Measurements from ENCODE around the gene ITGA7. TPM values are rescaled to one million over a fixed set of nuclear protein-coding genes. Genes with fewer than 3 reads are reported as not detected.

Gene ITGA7
- total RNA-seq, 1 experiment from 2014 or later, result 2.1 TPM

- Mint-ChIP-seq H3K27me3 (ENCODE audit: insufficient read depth, unreplicated experiment) (no peaks in the 10 kb centered on the region), H3K9me3 (ENCODE audit: unreplicated experiment) (no peaks in the 10 kb centered on the region), H3K4me1 (ENCODE audit: insufficient read depth, unreplicated experiment) (peaks cover 5% of the 10 kb centered on the region), H3K4me3 (ENCODE audit: unreplicated experiment) (no peak overlapping the region), H3K27ac (ENCODE audit: low read depth, unreplicated experiment) (no peak overlapping the region), H3K36me3 (ENCODE audit: insufficient read depth, unreplicated experiment) (no peaks in the 10 kb centered on the region)
- no TSS peak for BruUV-seq (replicated peaks)
- CTCF ChIA-PET, result interaction anchor here (0.6 to 1.3 kb wide), 2 partner anchors 42 to 45 kb away, joined by 3 to 7 read pairs; partner anchors contain the start of gene RDH5
- TF ChIP-seq CTCF (IDR thresholded peaks at IDR 0.05; ENCODE audit: unreplicated experiment), result no peak
- POLR2A ChIA-PET, result no interaction called here
- DNase-seq (ENCODE audit: unreplicated experiment), result peak; percentile 21
- intact Hi-C loops (cut with micrococcal nuclease), result no loop called here
These were observed 32.0 kb downstream of the ITGA7 start for GRCh38 chr12:55675666-55676065.

- no peaks in the 10 kb centered on the region for H3K27me3 Mint-ChIP-seq (ENCODE audit: insufficient read depth, unreplicated experiment)
- no peak for DNase-seq (ENCODE audit: unreplicated experiment)
- no TSS peak for BruUV-seq (replicated peaks)
- H3K27ac Mint-ChIP-seq (ENCODE audit: low read depth, unreplicated experiment), result no peak overlapping the region
- no peaks in the 10 kb centered on the region for H3K9me3 Mint-ChIP-seq (ENCODE audit: unreplicated experiment)
- H3K4me1 Mint-ChIP-seq (ENCODE audit: insufficient read depth, unreplicated experiment), result peaks cover 5% of the 10 kb centered on the region
- H3K36me3 Mint-ChIP-seq (ENCODE audit: insufficient read depth, unreplicated experiment), result no peaks in the 10 kb centered on the region
- intact Hi-C loops (cut with micrococcal nuclease), result no loop called here
- POLR2A ChIA-PET, result no interaction called here
- no peak for TF ChIP-seq CTCF (IDR thresholded peaks at IDR 0.05; ENCODE audit: unreplicated experiment)
- CTCF ChIA-PET, result interaction anchor here (1.5 kb wide), 1 partner anchor 9 kb away, joined by 4 read pairs; no protein-coding TSS in a partner anchor
- H3K4me3 Mint-ChIP-seq (ENCODE audit: unreplicated experiment), result no peak overlapping the region
These were observed 34.1 kb downstream of the ITGA7 start for GRCh38 chr12:55673638-55674037.

GRCh38 chr12:55671746-55672145 lies 36.0 kb downstream of the ITGA7 start:
- H3K27me3 Mint-ChIP-seq (ENCODE audit: insufficient read depth, unreplicated experiment), result no peaks in the 10 kb centered on the region
- ChIA-PET POLR2A (no interaction called here), CTCF (interaction anchor here (1.3 kb wide), 1 partner anchor 20 kb away, joined by 4 read pairs; no protein-coding TSS in a partner anchor)
- H3K36me3 Mint-ChIP-seq (ENCODE audit: insufficient read depth, unreplicated experiment), result no peaks in the 10 kb centered on the region
- peaks cover 5% of the 10 kb centered on the region for H3K4me1 Mint-ChIP-seq (ENCODE audit: insufficient read depth, unreplicated experiment)
- DNase-seq (ENCODE audit: unreplicated experiment), result no peak
- TF ChIP-seq CTCF (IDR thresholded peaks at IDR 0.05; ENCODE audit: unreplicated experiment), result no peak
- H3K27ac Mint-ChIP-seq (ENCODE audit: low read depth, unreplicated experiment), result no peak overlapping the region
- H3K9me3 Mint-ChIP-seq (ENCODE audit: unreplicated experiment), result no peaks in the 10 kb centered on the region
- intact Hi-C loops (cut with micrococcal nuclease), result no loop called here
- BruUV-seq (replicated peaks), result no TSS peak
- H3K4me3 Mint-ChIP-seq (ENCODE audit: unreplicated experiment), result no peak overlapping the region

GRCh38 chr12:55670276-55670675 lies 37.4 kb downstream of the ITGA7 start:
- no peak overlapping the region for H3K4me3 Mint-ChIP-seq (ENCODE audit: unreplicated experiment)
- H3K9me3 Mint-ChIP-seq (ENCODE audit: unreplicated experiment), result no peaks in the 10 kb centered on the region
- no peaks in the 10 kb centered on the region for H3K36me3 Mint-ChIP-seq (ENCODE audit: insufficient read depth, unreplicated experiment)
- no TSS peak for BruUV-seq (replicated peaks)
- no peak overlapping the region for H3K27ac Mint-ChIP-seq (ENCODE audit: low read depth, unreplicated experiment)
- H3K4me1 Mint-ChIP-seq (ENCODE audit: insufficient read depth, unreplicated experiment), result no peaks in the 10 kb centered on the region
- no peak for TF ChIP-seq CTCF (IDR thresholded peaks at IDR 0.05; ENCODE audit: unreplicated experiment)
- DNase-seq (ENCODE audit: unreplicated experiment), result no peak
- ChIA-PET POLR2A (no interaction called here), CTCF (no interaction called here)
- H3K27me3 Mint-ChIP-seq (ENCODE audit: insufficient read depth, unreplicated experiment), result no peaks in the 10 kb centered on the region
- intact Hi-C loops (cut with micrococcal nuclease), result no loop called here

Measured in MCF 10A (cell line).